NOMO-1 treated with DMSO at 0.1 percent for 48 hours (cell line): ENCODE measurements around the gene CFAP46.

Source experiments
- DNase-seq: peaks from one replicate; lab custom pipeline; 2025; ENCODE audit not compliant: unreplicated experiment; lab: John Stamatoyannopoulos, UW

CFAP46 gene

GRCh38 chr10:132942101-132943057, at the start of gene CFAP46:
Gene CFAP46 (minus strand): TSS chr10:132942570. CDS start chr10:132942484, 86 bp downstream.
- DNase-seq, result no peak

GRCh38 chr10:132991706-132992432, 49.5 kb upstream of the CFAP46 start:
- no peak for DNase-seq

GRCh38 chr10:132990684-132991545, 48.5 kb upstream of the CFAP46 start:
- no peak for DNase-seq

- no peak for DNase-seq
Measured at GRCh38 chr10:132989476-132990415, 47.4 kb upstream of the CFAP46 start.

GRCh38 chr10:132988988-132989387, 46.6 kb upstream of the CFAP46 start:
- no peak for DNase-seq

- no peak for DNase-seq
Measured at GRCh38 chr10:132987671-132988571, 45.6 kb upstream of the CFAP46 start.

- no peak for DNase-seq
Measured at GRCh38 chr10:132986978-132987377, 44.6 kb upstream of the CFAP46 start.

- no peak for DNase-seq
Measured at GRCh38 chr10:132986576-132986975, 44.2 kb upstream of the CFAP46 start.

GRCh38 chr10:132986076-132986475, 43.7 kb upstream of the CFAP46 start:
- DNase-seq, result no peak

GRCh38 chr10:132985546-132985900, 43.2 kb upstream of the CFAP46 start:
- no peak for DNase-seq

- no peak for DNase-seq
Measured at GRCh38 chr10:132984801-132985545, 42.6 kb upstream of the CFAP46 start.

- DNase-seq, result no peak
Measured at GRCh38 chr10:132984008-132984295, 41.6 kb upstream of the CFAP46 start.

- DNase-seq, result no peak
Measured at GRCh38 chr10:132983252-132984007, 41.1 kb upstream of the CFAP46 start.

GRCh38 chr10:132982301-132982989, 40.1 kb upstream of the CFAP46 start:
- DNase-seq, result no peak

GRCh38 chr10:132981746-132982145, 39.4 kb upstream of the CFAP46 start:
- DNase-seq, result no peak

GRCh38 chr10:132981173-132981555, 38.8 kb upstream of the CFAP46 start:
- no peak for DNase-seq

- DNase-seq, result no peak
Measured at GRCh38 chr10:132980426-132981172, 38.2 kb upstream of the CFAP46 start.
